GM19035 (cell line): ENCODE data around the gene CDC42SE2.

ENCODE experiments used
- ATAC-seq: cut with Tn5 transposase; IDR thresholded peaks from one replicate; pipeline ENCODE4 v1.9.1; 2021; ENCODE audit not compliant: unreplicated experiment

Gene CDC42SE2

GRCh38 chr5:131263648-131264450 is at the start of gene CDC42SE2:
TSS of gene CDC42SE2 (plus strand) at chr5:131264053. CDS start at chr5:131359494, 95,441 bp downstream.
- peak; percentile 83 for ATAC-seq

GRCh38 chr5:131214609-131215227 is 49.1 kb upstream of the CDC42SE2 start:
- ATAC-seq = no peak

- ATAC-seq = no peak
Measured at GRCh38 chr5:131217791-131218190, 46.1 kb upstream of the CDC42SE2 start.

GRCh38 chr5:131218392-131218791 is 45.5 kb upstream of the CDC42SE2 start:
- no peak for ATAC-seq

- ATAC-seq = no peak
Measured at GRCh38 chr5:131220566-131220965, 43.3 kb upstream of the CDC42SE2 start.

- no peak for ATAC-seq
Measured at GRCh38 chr5:131221008-131221703, 42.7 kb upstream of the CDC42SE2 start.

- ATAC-seq = no peak
Measured at GRCh38 chr5:131221888-131222287, 42.0 kb upstream of the CDC42SE2 start.

GRCh38 chr5:131222731-131223130 is 41.1 kb upstream of the CDC42SE2 start:
- no peak for ATAC-seq

GRCh38 chr5:131223751-131224386 is 40.0 kb upstream of the CDC42SE2 start:
- ATAC-seq = no peak

GRCh38 chr5:131224387-131225201 is 39.3 kb upstream of the CDC42SE2 start:
- peak; percentile 84 for ATAC-seq

- no peak for ATAC-seq
Measured at GRCh38 chr5:131225282-131225974, 38.4 kb upstream of the CDC42SE2 start.

GRCh38 chr5:131226899-131227298 is 37.0 kb upstream of the CDC42SE2 start:
- ATAC-seq = no peak

- ATAC-seq = no peak
Measured at GRCh38 chr5:131228646-131229045, 35.2 kb upstream of the CDC42SE2 start.

- ATAC-seq = no peak
Measured at GRCh38 chr5:131229623-131230022, 34.2 kb upstream of the CDC42SE2 start.

GRCh38 chr5:131230406-131230805 is 33.4 kb upstream of the CDC42SE2 start:
- ATAC-seq = peak; percentile 66

- no peak for ATAC-seq
Measured at GRCh38 chr5:131239686-131240085, 24.2 kb upstream of the CDC42SE2 start.

GRCh38 chr5:131242728-131243255 is 21.1 kb upstream of the CDC42SE2 start:
- no peak for ATAC-seq

GRCh38 chr5:131245312-131245711 is 18.5 kb upstream of the CDC42SE2 start:
- ATAC-seq = no peak

GRCh38 chr5:131245948-131246347 is 17.9 kb upstream of the CDC42SE2 start:
- no peak for ATAC-seq

- ATAC-seq = no peak
Measured at GRCh38 chr5:131246504-131246903, 17.3 kb upstream of the CDC42SE2 start.
